Glutamatergic neuron (in vitro differentiated cells): ENCODE results near the gene CLBA1. TPM values are rescaled to one million over a fixed set of nuclear protein-coding genes. Genes with fewer than 3 reads are reported as not detected.
"Not testable (repeated sequence)": the region's sequence is repeated elsewhere in the genome, so short reads cannot be mapped to it uniquely, and the experiment has no call there.

Experiments
- DNase-seq: peaks from one replicate; pipeline ENCODE4 v3.0.0; 2022
- H3K27ac Mint-ChIP-seq: one replicate; pipeline ENCODE4 v1.8.0; 2020; ENCODE audit warnings: mild to moderate bottlenecking, mixed read lengths, inconsistent platforms; ENCODE audit not compliant: unreplicated experiment
- H3K27me3 Mint-ChIP-seq: one replicate; pipeline ENCODE4 v1.8.0; 2020; ENCODE audit warnings: mild to moderate bottlenecking, moderate library complexity, mixed read lengths, inconsistent platforms; ENCODE audit not compliant: unreplicated experiment
- H3K36me3 Mint-ChIP-seq: one replicate; pipeline ENCODE4 v1.8.0; 2020; ENCODE audit warnings: mild to moderate bottlenecking, mixed read lengths, inconsistent platforms; ENCODE audit not compliant: unreplicated experiment
- H3K4me1 Mint-ChIP-seq: one replicate; pipeline ENCODE4 v1.8.0; 2020; ENCODE audit warnings: mild to moderate bottlenecking, low read depth, mixed read lengths, inconsistent platforms; ENCODE audit not compliant: unreplicated experiment
- H3K4me3 Mint-ChIP-seq: one replicate; pipeline ENCODE4 v1.8.0; 2020; ENCODE audit warnings: mild to moderate bottlenecking, mixed read lengths, inconsistent platforms; ENCODE audit not compliant: unreplicated experiment
- H3K9me3 Mint-ChIP-seq: one replicate; pipeline ENCODE4 v1.8.0; 2020; ENCODE audit warnings: mild to moderate bottlenecking, moderate library complexity, mixed read lengths, inconsistent platforms; ENCODE audit not compliant: unreplicated experiment
- CTCF ChIP-seq: fragments of 200-600 bp; sonication (generic); IDR thresholded peaks from one replicate; pipeline ENCODE4 v1.5.0; 2021; ENCODE audit not compliant: partially characterized antibody, unreplicated experiment
- total RNA-seq: library from RNA; stranded (reverse); fragmentation: NEBNext Ultra II Directional; extraction: Animal tissue kit (Norgen Biotek cat#: 25700); gene quantifications from one replicate; pipeline ENCODE4 v1.2.1, GENCODE V29; 2021; ENCODE audit not compliant: unreplicated experiment

The CLBA1 gene
- total RNA-seq, 1 donor from 2014 or later = 5.9 TPM

GRCh38 chr14:105030194-105030593 lies 44.6 kb downstream of the CLBA1 start:
- H3K4me1 Mint-ChIP-seq = peaks cover 3% of the 10 kb centered on the region
- peaks cover 3% of the 10 kb centered on the region for H3K27me3 Mint-ChIP-seq
- peak overlapping the region; percentile 64 for H3K27ac Mint-ChIP-seq
- H3K9me3 Mint-ChIP-seq = peaks cover 2% of the 10 kb centered on the region
- no peak overlapping the region for H3K4me3 Mint-ChIP-seq
- no peak for TF ChIP-seq CTCF
- peaks cover 12% of the 10 kb centered on the region for H3K36me3 Mint-ChIP-seq
- peak; percentile 52 for DNase-seq

- H3K27ac Mint-ChIP-seq = peak overlapping the region; percentile 64
- H3K9me3 Mint-ChIP-seq = peaks cover 2% of the 10 kb centered on the region
- H3K4me3 Mint-ChIP-seq = no peak overlapping the region
- peaks cover 3% of the 10 kb centered on the region for H3K27me3 Mint-ChIP-seq
- no peak for TF ChIP-seq CTCF
- H3K4me1 Mint-ChIP-seq = peaks cover 3% of the 10 kb centered on the region
- no peak for DNase-seq
- H3K36me3 Mint-ChIP-seq = peaks cover 12% of the 10 kb centered on the region
Observed at GRCh38 chr14:105030836-105031396, 45.3 kb downstream of the CLBA1 start.

- H3K4me1 Mint-ChIP-seq, H3K27me3 Mint-ChIP-seq, H3K27ac Mint-ChIP-seq, DNase-seq, H3K9me3 Mint-ChIP-seq, H3K4me3 Mint-ChIP-seq: not testable (repeated sequence)
- H3K36me3 Mint-ChIP-seq = peaks cover 12% of the 10 kb centered on the region
Observed at GRCh38 chr14:105032451-105032901, 46.9 kb downstream of the CLBA1 start.

- not testable (repeated sequence) for H3K9me3 Mint-ChIP-seq
Observed at GRCh38 chr14:105033412-105033900, 47.9 kb downstream of the CLBA1 start.

GRCh38 chr14:105034315-105035039 lies 48.9 kb downstream of the CLBA1 start:
- Mint-ChIP-seq H3K27me3 (peaks cover 3% of the 10 kb centered on the region), H3K27ac (no peak overlapping the region), H3K4me3 (no peak overlapping the region), H3K9me3 (peaks cover 2% of the 10 kb centered on the region), H3K36me3 (peaks cover 12% of the 10 kb centered on the region), H3K4me1 (peaks cover 3% of the 10 kb centered on the region)
- DNase-seq = no peak
- no peak for TF ChIP-seq CTCF

More at GRCh38 chr14:105033412-105033900, 47.9 kb downstream of the CLBA1 start:
- not testable (repeated sequence) for DNase-seq, H3K27me3 Mint-ChIP-seq, H3K4me1 Mint-ChIP-seq, H3K27ac Mint-ChIP-seq
- Mint-ChIP-seq H3K36me3 (peaks cover 12% of the 10 kb centered on the region), H3K4me3 (peak overlapping the region; percentile 75)

GRCh38 chr14:105035616-105036015 lies 50.0 kb downstream of the CLBA1 start:
- H3K4me3 Mint-ChIP-seq, DNase-seq, H3K27ac Mint-ChIP-seq, H3K4me1 Mint-ChIP-seq, H3K27me3 Mint-ChIP-seq, H3K9me3 Mint-ChIP-seq: not testable (repeated sequence)
- H3K36me3 Mint-ChIP-seq = peaks cover 12% of the 10 kb centered on the region
